Central memory CD4-positive, alpha-beta T cell (primary cell): ENCODE results near the gene BAG3.
"Not testable (repeated sequence)": the region's sequence is repeated elsewhere in the genome, so short reads cannot be mapped to it uniquely, and the experiment has no call there.

Experiments used
- DNase-seq: peaks from one replicate; pipeline ENCODE4 v3.0.0; 2022
- total RNA-seq, 3 experiments: gene quantifications; one replicate each; lab custom pipeline; 2026; lab: John Stamatoyannopoulos, UW

The BAG3 gene
- total RNA-seq = 41.8 to 83.3 (median 43.1) reads per million in 3 experiments

DNA sequence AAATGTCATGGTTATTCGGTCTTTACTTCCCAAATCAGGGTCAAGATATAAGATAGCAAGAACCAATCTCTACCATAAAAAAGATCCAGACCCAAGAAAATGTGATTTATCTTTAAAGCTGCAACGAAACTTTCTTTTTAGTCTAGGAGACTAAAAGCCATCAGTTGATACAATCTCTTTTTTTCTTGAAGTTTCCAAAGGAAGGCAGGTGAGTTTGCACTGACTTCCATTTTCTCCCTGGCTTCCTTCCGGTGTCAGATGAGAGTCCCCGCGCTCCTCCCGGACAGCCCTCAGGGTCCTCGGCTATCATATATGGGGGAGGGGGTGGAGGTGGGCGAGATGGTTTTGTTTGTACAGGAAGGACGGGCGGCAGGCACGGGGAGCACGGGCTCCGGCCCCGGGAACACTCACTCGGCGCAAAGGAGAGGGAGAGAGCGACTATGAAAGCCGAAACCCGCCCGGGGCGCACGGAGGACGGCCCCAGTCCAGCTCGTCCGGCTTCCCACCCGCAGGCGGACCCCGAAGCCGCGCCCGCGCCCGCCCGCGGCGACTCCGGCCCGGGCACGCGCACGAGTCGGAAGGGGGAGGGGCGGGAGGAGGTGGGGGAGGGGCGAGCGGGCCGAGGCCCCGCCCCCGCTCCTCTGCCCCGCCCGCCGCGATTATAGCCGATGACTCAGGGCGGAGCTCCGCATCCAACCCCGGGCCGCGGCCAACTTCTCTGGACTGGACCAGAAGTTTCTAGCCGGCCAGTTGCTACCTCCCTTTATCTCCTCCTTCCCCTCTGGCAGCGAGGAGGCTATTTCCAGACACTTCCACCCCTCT lies at the start of gene BAG3:
Gene BAG3, plus strand, starts transcription at position 689 of the 822 bp plus-strand sequence. CDS start 296 bp downstream, outside the sequence.
- DNase-seq = peak; percentile 67

GRCh38 chr10:119602241-119603095 lies 48.7 kb upstream of the BAG3 start:
- DNase-seq = peak; percentile 4

DNA sequence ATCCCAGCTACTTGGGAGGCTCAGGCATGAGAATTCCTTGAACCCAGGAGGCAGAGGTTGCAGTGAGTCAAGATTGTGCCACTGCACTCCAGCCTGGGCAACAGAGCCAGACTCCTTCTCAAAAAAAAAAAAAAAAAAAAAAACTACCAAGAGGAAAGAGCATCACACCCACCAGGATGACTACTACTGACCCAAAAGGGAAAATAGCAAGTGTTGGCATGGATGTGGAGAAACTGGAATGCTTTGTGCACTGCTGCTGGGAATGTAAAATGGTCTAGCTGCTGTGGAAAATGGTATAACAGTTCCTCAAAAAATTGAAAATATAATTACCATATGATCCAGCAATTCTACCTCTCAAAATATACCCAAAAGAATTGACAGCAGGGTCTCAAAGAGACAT lies 46.7 kb upstream of the BAG3 start:
- no peak for DNase-seq

GRCh38 chr10:119608316-119609155 lies 42.6 kb upstream of the BAG3 start:
- DNase-seq = peak; percentile 17

DNA sequence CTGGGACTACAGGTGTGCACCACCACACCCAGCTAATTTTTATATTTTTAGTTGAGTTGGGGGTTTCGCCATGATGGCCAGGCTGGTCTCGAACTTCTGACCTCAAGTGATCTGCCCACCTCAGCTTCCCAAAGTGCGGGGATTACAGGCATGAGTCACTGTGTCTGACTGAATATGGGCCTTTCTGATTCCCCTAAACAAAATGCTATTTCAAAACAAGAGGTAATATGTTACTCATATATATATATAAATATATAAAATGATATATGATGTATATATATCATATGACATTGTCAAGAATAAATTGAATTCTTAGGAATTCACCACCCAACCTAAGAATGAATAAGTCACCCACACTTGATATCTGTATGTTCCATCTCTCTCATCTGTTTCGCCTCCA lies 41.7 kb upstream of the BAG3 start:
- DNase-seq = no peak

DNA sequence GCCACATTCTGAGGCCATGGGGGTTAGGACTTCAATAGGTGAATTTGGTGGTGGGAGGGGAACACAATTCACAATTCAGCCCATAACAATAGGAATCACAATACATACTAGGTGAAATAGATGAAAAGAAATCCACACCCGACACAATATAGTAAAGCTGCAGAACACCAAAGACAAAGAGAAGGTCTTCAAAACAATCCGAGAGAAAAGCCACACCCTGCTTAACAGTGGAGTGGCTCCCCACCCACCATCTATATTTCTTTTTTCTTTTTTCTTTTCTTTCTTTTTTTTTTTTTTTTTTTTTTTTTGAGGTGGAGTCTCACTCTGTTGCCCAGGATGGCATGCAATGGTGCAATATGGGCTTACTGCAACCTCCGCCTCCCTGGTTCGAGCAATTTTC lies 39.7 kb upstream of the BAG3 start:
- no peak for DNase-seq

GRCh38 chr10:119613741-119614140 lies 37.4 kb upstream of the BAG3 start:
- DNase-seq = no peak

DNA sequence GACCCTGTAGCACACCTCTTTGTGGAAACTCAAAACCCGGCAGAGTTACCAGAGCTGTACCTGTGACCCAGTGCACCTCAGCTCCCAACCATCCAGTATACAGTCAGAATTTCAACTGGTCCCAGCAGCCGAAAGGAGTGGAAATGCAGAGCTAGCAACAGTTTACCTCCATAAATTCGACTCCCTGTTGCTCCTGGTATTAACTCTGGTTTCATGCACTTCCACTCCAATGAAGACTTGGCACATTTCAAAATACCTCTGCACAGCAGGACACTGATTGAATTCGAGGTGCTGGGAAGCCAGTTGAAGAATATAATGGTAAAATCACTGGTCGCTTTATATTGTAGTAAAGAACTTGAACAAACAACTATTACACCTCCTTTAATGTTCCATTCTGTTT lies 36.5 kb upstream of the BAG3 start:
- no peak for DNase-seq

GRCh38 chr10:119616882-119617570 lies 34.2 kb upstream of the BAG3 start:
- no peak for DNase-seq

DNA sequence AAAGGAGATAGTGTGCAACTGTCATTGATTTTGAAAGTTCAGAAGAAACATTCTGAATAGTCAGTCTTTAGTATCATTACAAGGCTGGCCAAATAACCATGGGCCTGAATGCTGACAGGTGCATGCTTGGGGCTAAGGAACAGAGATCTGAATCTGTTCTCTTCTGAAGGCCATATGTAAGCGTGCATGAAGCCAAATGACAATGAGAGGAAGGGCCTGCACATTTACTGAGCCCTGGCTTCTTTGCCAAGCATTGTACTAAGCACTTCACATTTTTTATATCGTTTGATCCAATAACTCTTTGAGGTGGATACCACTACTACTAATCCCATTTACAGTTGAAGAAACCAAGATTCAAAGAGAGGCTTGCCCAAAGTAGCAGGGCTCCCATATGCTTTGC lies 32.0 kb upstream of the BAG3 start:
- no peak for DNase-seq

GRCh38 chr10:119619811-119620210 lies 31.4 kb upstream of the BAG3 start:
- not testable (repeated sequence) for DNase-seq

GRCh38 chr10:119620241-119621077 lies 30.7 kb upstream of the BAG3 start:
- DNase-seq = no peak

GRCh38 chr10:119621078-119621384 lies 30.1 kb upstream of the BAG3 start:
- DNase-seq = no peak

- no peak for DNase-seq
These were observed 25.5 kb upstream of the BAG3 start for GRCh38 chr10:119625570-119626280.

DNA sequence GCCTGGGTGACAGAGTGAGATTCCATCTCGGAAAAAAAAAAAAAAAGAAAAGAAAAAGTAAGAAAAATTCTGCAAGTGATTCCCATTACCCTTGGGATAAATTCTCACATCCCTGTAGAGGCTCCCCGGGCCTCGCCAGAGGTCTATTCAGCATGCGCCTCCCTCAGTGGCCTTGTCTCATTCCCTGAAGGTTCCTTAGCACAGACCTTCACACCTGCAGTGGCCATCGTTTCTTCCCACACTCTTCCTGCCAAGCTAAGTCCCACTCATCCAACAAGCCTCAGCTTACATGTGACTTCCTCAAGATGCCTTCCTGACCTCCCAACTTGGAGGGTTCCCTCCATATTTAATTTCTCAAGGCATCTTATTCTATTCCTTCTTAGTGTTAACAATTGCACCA lies 20.9 kb upstream of the BAG3 start:
- no peak for DNase-seq

GRCh38 chr10:119633538-119634218 lies 17.5 kb upstream of the BAG3 start:
- DNase-seq = no peak

DNA sequence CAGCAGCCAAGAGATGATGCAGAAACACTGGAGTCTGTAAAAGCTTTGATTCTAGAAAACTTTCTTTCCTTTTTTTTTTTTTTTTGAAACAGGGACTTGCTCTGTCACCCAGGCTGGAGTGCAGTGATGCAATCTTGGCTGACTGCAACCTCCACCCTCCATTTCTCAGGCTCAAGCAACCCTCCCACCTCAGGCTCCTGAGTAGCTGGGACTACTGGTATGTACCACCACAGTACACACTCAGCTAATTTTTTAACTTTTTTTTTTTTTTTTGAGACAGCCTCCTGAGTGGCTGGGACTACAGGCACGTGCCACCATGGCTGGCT lies 17.0 kb upstream of the BAG3 start:
- no peak for DNase-seq

- DNase-seq = no peak
These were observed 13.5 kb upstream of the BAG3 start for GRCh38 chr10:119637631-119638030.

DNA sequence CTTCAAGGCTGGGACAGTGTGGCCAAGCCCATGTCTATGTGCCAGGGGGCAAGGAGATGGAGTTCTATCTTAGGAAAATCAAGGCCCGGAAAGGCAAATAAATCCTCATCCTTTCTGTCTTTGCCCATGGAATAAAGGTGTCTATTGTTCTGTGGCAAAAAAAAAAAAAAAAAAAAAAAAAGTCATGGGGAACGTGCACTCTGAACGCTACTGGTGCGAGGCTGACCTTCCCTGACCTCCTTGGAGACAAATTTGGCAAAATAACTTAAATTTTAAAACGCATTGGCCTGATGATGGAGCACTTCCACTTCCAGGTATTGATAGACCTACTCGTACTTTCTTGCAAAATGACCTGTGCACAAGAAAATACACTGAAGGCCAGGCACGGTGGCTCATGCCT lies 12.2 kb upstream of the BAG3 start:
- no peak for DNase-seq

DNA sequence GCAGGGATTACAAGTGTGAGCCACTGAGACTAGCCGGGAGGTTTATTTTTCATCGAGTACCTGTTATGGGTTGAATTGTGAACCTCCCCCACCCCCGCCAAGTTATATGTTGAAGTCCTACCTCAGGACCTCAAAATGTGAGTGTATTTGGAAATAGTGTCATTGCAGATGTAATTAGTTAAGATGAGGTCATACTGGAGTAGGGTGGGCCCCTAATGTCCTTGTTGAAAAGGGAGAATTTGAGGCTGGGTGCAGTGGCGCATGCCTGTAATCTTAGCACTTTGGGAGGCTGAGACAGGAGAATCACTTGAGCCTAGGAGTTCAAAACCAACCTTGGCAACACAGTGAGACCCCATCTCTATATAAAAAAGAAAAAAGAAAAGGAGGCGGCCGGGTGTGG lies 10.8 kb upstream of the BAG3 start:
- DNase-seq = no peak
